GM19452 (cell line): ENCODE measurements around the gene CCDC15.

ENCODE experiments used
- ATAC-seq: cut with Tn5 transposase; IDR thresholded peaks from one replicate; pipeline ENCODE4 v1.9.1; 2021; ENCODE audit not compliant: unreplicated experiment

Gene CCDC15

GRCh38 chr11:124953753-124954589 is at the start of gene CCDC15:
Gene CCDC15, plus strand, starts transcription at chr11:124954202. Its CDS starts 531 bp downstream, at chr11:124954733.
- ATAC-seq: peak; percentile 98

GRCh38 chr11:124915541-124916369 is 38.2 kb upstream of the CCDC15 start:
- no peak for ATAC-seq

- ATAC-seq: no peak
Observed at GRCh38 chr11:124916370-124916710, 37.7 kb upstream of the CCDC15 start.

- ATAC-seq: no peak
Observed at GRCh38 chr11:124917115-124917637, 36.8 kb upstream of the CCDC15 start.

- no peak for ATAC-seq
Observed at GRCh38 chr11:124918950-124919349, 35.1 kb upstream of the CCDC15 start, which contains the start of gene HEPN1. Gene HEPN1, plus strand, starts transcription at chr11:124919250.

- no peak for ATAC-seq
Observed at GRCh38 chr11:124919898-124920297, 34.1 kb upstream of the CCDC15 start.

- no peak for ATAC-seq
Observed at GRCh38 chr11:124920356-124920755, 33.6 kb upstream of the CCDC15 start.

- ATAC-seq: peak; percentile 70
Observed at GRCh38 chr11:124920870-124921609, 33.0 kb upstream of the CCDC15 start.

GRCh38 chr11:124922831-124923230 is 31.2 kb upstream of the CCDC15 start:
- no peak for ATAC-seq

GRCh38 chr11:124923296-124923695 is 30.7 kb upstream of the CCDC15 start:
- ATAC-seq: no peak

GRCh38 chr11:124928942-124929665 is 24.9 kb upstream of the CCDC15 start:
- ATAC-seq: no peak

GRCh38 chr11:124930799-124931198 is 23.2 kb upstream of the CCDC15 start:
- ATAC-seq: peak; percentile 82

- no peak for ATAC-seq
Observed at GRCh38 chr11:124934862-124935547, 19.0 kb upstream of the CCDC15 start.

- no peak for ATAC-seq
Observed at GRCh38 chr11:124935548-124936514, 18.2 kb upstream of the CCDC15 start, which contains the start of gene HEPACAM. Gene HEPACAM, minus strand, starts transcription at chr11:124936047. Its CDS starts 41 bp downstream, at chr11:124936006.

GRCh38 chr11:124937336-124937935 is 16.6 kb upstream of the CCDC15 start:
- ATAC-seq: no peak

- no peak for ATAC-seq
Observed at GRCh38 chr11:124938206-124938765, 15.7 kb upstream of the CCDC15 start.

- no peak for ATAC-seq
Observed at GRCh38 chr11:124938970-124939369, 15.0 kb upstream of the CCDC15 start.

- no peak for ATAC-seq
Observed at GRCh38 chr11:124941703-124942102, 12.3 kb upstream of the CCDC15 start.
